ENCODE results near the gene PEX16.

DNA sequence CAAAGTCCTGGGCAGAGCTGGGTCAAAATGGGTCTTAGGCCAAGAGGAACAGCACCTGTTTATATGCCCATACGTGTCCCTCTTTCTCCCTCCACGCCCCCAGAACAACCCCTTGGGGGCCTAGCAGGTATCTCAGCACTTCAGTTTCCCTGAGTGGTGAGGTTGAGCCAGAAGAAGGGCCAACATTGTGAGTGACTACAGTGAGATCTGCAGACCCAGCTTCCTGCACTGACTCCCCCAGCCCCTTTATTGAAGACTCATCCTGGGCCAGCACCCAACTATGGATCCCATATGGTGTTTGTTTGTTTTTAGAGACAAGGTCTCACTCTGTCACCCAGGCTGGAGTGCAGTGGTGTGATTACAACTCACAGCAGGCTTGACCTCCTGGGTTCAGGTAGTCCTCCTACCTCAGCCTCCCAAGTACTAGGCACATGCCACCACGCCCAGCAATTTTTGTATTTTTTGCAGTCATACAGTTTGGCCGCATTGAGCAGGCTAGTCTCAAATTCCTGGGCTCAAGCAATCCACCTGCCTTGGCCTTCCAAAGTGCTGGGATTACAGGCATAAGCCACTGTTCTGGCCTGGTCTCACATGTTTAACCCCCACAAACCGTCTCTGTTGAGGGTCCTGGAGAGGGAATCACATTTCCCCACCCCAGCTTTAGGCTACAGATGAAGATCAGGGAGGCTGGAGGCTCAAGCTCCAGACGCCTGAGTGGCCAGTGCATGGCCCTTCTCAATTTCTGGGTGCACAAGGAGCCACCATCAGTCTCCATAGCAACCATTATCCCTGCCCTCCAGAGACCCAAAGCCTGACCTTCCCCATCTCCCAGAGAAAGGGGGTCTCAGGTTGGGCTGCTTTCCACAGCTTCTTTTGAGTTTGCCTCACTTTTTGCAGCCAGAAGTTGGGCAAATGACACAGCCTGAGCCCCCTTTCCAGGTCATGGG, 3.1 kb upstream of the PEX16 start:
- no peak for TF ChIP-seq POLR2A (IDR thresholded peaks at IDR 0.05)
- no peak for TF ChIP-seq POLR2AphosphoS5 (IDR thresholded peaks at IDR 0.05; ENCODE audit: insufficient read depth in 1 of 2, low read depth in 1 of 2)
- TF ChIP-seq, protein P1, sequence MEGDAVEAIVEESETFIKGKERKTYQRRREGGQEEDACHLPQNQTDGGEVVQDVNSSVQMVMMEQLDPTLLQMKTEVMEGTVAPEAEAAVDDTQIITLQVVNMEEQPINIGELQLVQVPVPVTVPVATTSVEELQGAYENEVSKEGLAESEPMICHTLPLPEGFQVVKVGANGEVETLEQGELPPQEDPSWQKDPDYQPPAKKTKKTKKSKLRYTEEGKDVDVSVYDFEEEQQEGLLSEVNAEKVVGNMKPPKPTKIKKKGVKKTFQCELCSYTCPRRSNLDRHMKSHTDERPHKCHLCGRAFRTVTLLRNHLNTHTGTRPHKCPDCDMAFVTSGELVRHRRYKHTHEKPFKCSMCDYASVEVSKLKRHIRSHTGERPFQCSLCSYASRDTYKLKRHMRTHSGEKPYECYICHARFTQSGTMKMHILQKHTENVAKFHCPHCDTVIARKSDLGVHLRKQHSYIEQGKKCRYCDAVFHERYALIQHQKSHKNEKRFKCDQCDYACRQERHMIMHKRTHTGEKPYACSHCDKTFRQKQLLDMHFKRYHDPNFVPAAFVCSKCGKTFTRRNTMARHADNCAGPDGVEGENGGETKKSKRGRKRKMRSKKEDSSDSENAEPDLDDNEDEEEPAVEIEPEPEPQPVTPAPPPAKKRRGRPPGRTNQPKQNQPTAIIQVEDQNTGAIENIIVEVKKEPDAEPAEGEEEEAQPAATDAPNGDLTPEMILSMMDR (IDR thresholded peaks at IDR 0.05), result no peak

All from vagina (tissue), 2 donors.